HEK293T (cell line): ENCODE results near the gene PRR29.
"Not testable (repeated sequence)": the region's sequence is repeated elsewhere in the genome, so short reads cannot be mapped to it uniquely, and the experiment has no call there.

ENCODE experiments used
- CTCF ChIA-PET: fragments of 350-600 bp; formaldehyde crosslinking; extraction: SDS; loops from one replicate; lab custom pipeline; 2021; ENCODE audit warnings: antibody characterized with exemption, inconsistent platforms; lab: Yijun Ruan, JAX
- POLR2A ChIA-PET: fragments of 350-600 bp; formaldehyde crosslinking; extraction: SDS; loops from one replicate; lab custom pipeline; 2020; ENCODE audit warnings: antibody characterized with exemption, inconsistent platforms; lab: Yijun Ruan, JAX
- DNase-seq: peaks from one replicate; pipeline ENCODE4 v3.0.0; 2012; ENCODE audit warnings: mixed read lengths; ENCODE audit errors: extremely low spot score
- ARNT ChIP-seq: fragments of 450-650 bp; IDR thresholded peaks from 2 replicates; pipeline ENCODE4 v1.6.1; 2017; ENCODE audit warnings: mild to moderate bottlenecking
- BHLHE40 ChIP-seq: fragments of 450-650 bp; IDR thresholded peaks from 2 replicates; pipeline ENCODE4 v1.6.1; 2016; ENCODE audit warnings: mild to moderate bottlenecking, moderate library complexity, borderline replicate concordance
- CTBP1 ChIP-seq: fragments of 450-650 bp; IDR thresholded peaks from 2 replicates; pipeline ENCODE4 v1.6.1; 2016; ENCODE audit warnings: borderline replicate concordance
- ELF4 ChIP-seq: fragments of 450-650 bp; IDR thresholded peaks from 2 replicates; pipeline ENCODE4 v1.6.1; 2017; ENCODE audit warnings: antibody characterized with exemption
- FOXA1 ChIP-seq: fragments of 450-650 bp; IDR thresholded peaks from 2 replicates; pipeline ENCODE4 v1.6.1; 2016; ENCODE audit warnings: mild to moderate bottlenecking
- FOXK2 ChIP-seq: fragments of 450-650 bp; IDR thresholded peaks from 2 replicates; pipeline ENCODE4 v1.6.1; 2016; ENCODE audit warnings: mild to moderate bottlenecking
- FOXM1 ChIP-seq: fragments of 450-650 bp; IDR thresholded peaks from 2 replicates; pipeline ENCODE4 v1.6.1; 2017; ENCODE audit warnings: mild to moderate bottlenecking, borderline replicate concordance
- HDGF ChIP-seq: fragments of 450-650 bp; IDR thresholded peaks from 2 replicates; pipeline ENCODE4 v1.6.1; 2017; ENCODE audit warnings: antibody characterized with exemption, borderline replicate concordance
- L3MBTL2 ChIP-seq: fragments of 450-650 bp; conservative IDR thresholded peaks from 2 replicates; pipeline ENCODE4 v1.6.1; 2016; ENCODE audit warnings: mild to moderate bottlenecking
- LEF1 ChIP-seq: fragments of 450-650 bp; IDR thresholded peaks from 2 replicates; pipeline ENCODE4 v1.6.1; 2017; ENCODE audit warnings: mild to moderate bottlenecking, borderline replicate concordance
- NFRKB ChIP-seq: fragments of 450-650 bp; IDR thresholded peaks from 2 replicates; pipeline ENCODE4 v1.6.1; 2016; ENCODE audit warnings: mild to moderate bottlenecking, moderate library complexity
- SP1 ChIP-seq: fragments of 450-650 bp; IDR thresholded peaks from 2 replicates; pipeline ENCODE4 v1.6.1; 2017
- SUZ12 ChIP-seq: fragments of 450-650 bp; IDR thresholded peaks from 2 replicates; pipeline ENCODE4 v1.6.1; 2016; ENCODE audit warnings: mild to moderate bottlenecking
- TARDBP ChIP-seq: fragments of 450-650 bp; IDR thresholded peaks from 2 replicates; pipeline ENCODE4 v1.6.1; 2016
- ZNF384 ChIP-seq: fragments of 450-650 bp; IDR thresholded peaks from 2 replicates; pipeline ENCODE4 v1.6.1; 2016
- TF ChIP-seq, protein P1 (sequence below): fragments of 450-650 bp; IDR thresholded peaks from 2 replicates; pipeline ENCODE4 v1.6.1; 2016

PRR29 gene

DNA sequence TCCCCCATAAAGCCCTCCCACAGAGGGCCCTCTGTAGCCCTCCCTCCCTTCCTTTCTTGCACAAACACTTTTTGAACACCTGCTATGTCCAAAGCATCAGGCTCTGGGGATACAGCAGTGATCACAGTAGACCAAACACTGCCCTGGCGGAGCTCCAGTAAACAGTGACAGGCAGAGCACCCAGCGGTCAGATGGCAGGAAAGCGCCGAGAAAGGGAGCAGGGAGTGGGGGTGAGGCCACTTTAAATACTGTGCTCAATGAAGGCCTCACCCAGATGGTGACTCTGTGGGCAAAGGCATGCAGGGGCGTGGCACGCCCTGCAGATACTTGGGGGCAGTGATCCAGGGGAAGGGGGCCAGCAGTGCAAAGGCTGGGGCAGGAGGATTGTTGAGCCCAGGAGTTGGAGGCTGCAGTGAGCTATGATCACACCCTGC is 7.6 kb downstream of the PRR29 start:
- ChIA-PET POLR2A (interaction anchor here (1.1 to 1.7 kb wide), 2 partner anchors 11 to 20 kb away, joined by 3 to 6 read pairs; no protein-coding TSS in a partner anchor), CTCF (interaction anchor here (0.6 to 2.1 kb wide), 3 partner anchors 11 to 119 kb away, joined by 3 to 6 read pairs (median 3); no protein-coding TSS in a partner anchor)
- TF ChIP-seq NFRKB = no peak
- no peak for TF ChIP-seq CTBP1
- no peak for TF ChIP-seq FOXK2
- no peak for TF ChIP-seq TARDBP
- TF ChIP-seq FOXA1 = no peak
- TF ChIP-seq, protein P1, sequence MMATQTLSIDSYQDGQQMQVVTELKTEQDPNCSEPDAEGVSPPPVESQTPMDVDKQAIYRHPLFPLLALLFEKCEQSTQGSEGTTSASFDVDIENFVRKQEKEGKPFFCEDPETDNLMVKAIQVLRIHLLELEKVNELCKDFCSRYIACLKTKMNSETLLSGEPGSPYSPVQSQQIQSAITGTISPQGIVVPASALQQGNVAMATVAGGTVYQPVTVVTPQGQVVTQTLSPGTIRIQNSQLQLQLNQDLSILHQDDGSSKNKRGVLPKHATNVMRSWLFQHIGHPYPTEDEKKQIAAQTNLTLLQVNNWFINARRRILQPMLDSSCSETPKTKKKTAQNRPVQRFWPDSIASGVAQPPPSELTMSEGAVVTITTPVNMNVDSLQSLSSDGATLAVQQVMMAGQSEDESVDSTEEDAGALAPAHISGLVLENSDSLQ = no peak
- TF ChIP-seq LEF1 = no peak
- TF ChIP-seq ELF4 = no peak
- no peak for TF ChIP-seq FOXM1
- no peak for DNase-seq

DNA sequence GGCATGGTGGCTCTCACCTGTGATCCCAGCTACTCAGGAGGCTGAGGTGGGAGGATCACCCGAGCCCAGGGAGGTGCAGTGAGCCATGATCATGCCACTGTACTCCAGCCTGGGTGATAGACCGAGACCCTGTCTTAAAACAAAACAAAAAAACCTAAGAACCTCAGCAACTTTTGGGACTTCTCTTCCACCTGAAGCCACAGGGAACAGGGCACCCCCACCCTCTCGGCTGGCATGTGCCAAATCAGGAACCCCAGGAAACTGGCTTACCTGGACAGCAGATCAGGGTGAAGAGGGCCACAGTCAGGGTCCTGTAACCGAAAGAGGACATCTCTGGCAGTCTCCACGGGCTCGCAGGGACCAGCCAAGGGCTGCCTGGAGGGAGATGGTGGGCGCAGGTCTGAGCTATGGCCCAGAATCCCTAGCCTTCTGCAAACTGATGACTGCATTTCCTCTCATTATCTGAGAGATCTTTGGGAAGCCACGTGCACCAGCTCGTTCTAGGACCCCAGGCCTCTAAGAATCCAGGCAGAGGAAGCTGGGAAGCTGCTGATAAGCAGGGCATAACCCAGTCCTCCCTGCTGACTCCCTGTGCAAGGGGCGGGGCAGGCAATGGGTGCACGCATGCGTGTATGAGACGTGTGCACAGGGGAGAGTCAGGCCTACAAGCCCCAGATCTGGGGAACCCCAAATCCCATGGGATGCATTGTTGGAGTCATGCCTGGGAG is 8.4 kb downstream of the PRR29 start:
- CTCF ChIA-PET = interaction anchor here (0.9 to 2.1 kb wide), 2 partner anchors 11 to 87 kb away, joined by 3 to 6 read pairs; no protein-coding TSS in a partner anchor
- no peak for DNase-seq
- POLR2A ChIA-PET = interaction anchor here (0.9 to 1.7 kb wide), 4 partner anchors 11 to 296 kb away, joined by 3 to 6 read pairs (median 3); no protein-coding TSS in a partner anchor
- TF ChIP-seq FOXK2 = no peak
- TF ChIP-seq BHLHE40 = no peak
- no peak for TF ChIP-seq CTBP1
- TF ChIP-seq SP1 = no peak
- TF ChIP-seq ZNF384 = no peak
- no peak for TF ChIP-seq LEF1

- DNase-seq, CTCF ChIA-PET: not testable (repeated sequence)
- POLR2A ChIA-PET = interaction anchor here (0.9 to 1.0 kb wide), 2 partner anchors 50 to 296 kb away, joined by 3 read pairs; no protein-coding TSS in a partner anchor
These were observed 9.1 kb downstream of the PRR29 start for GRCh38 chr17:64007089-64007837.

DNA sequence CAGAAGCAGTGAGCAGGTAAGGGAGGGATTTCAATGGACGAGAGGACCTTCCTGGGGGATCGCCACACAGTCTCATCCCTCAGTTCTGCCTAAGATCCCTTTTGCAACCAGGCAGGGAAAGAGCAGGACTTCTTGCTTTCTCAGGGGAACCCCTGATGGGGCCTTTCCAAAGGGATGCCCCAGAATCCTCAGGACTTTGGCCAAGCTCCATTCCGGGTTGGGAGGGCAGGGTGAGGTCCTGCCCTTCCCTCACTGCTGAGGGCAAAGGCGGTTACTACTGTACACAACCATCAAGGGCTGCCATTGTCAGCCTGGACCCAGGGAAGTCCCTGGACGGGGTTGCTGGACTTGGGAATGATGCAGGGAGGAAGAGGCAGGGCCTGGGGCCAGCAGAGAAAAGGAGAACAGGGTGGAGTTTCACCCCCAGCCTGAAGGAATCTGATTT is 9.7 kb downstream of the PRR29 start:
- ChIA-PET CTCF (no interaction called here), POLR2A (interaction anchor here (1.0 kb wide), 1 partner anchor 51 kb away, joined by 3 read pairs; no protein-coding TSS in a partner anchor)
- TF ChIP-seq SP1 = no peak
- TF ChIP-seq SUZ12 = no peak
- TF ChIP-seq FOXK2 = no peak
- no peak for TF ChIP-seq CTBP1
- TF ChIP-seq FOXA1 = no peak
- no peak for TF ChIP-seq LEF1
- TF ChIP-seq ARNT = no peak
- no peak for TF ChIP-seq NFRKB
- no peak for TF ChIP-seq BHLHE40
- no peak for TF ChIP-seq HDGF
- no peak for TF ChIP-seq ELF4
- no peak for TF ChIP-seq TARDBP
- TF ChIP-seq L3MBTL2 = no peak
- DNase-seq = no peak

DNA sequence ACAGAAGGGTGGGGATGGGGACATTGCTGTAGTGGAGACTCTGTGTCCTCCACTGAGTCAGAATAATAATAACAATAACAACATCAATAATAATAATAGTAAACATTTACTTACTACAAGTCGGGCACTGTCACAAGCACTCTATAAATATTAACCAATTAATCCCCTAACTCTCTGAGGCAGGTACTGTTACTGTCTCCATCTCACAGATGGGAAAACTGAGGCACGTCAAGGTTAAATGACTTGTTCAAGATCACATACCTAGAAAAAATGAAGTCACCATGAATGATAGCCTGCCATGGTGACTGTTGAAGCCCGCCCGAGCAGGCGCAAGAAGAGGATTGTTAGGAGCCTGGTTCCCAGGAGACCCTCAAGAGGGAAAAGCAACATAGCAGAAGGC is 10.2 kb downstream of the PRR29 start:
- TF ChIP-seq HDGF (no peak), ZNF384 (no peak), TARDBP (no peak), LEF1 (no peak), FOXA1 (no peak), BHLHE40 (no peak), FOXM1 (no peak), ARNT (no peak), NFRKB (no peak), CTBP1 (no peak), ELF4 (no peak), SUZ12 (no peak), L3MBTL2 (no peak), SP1 (no peak)
- TF ChIP-seq, protein P1 = no peak
- DNase-seq = no peak
- ChIA-PET CTCF (no interaction called here), POLR2A (no interaction called here)

DNA sequence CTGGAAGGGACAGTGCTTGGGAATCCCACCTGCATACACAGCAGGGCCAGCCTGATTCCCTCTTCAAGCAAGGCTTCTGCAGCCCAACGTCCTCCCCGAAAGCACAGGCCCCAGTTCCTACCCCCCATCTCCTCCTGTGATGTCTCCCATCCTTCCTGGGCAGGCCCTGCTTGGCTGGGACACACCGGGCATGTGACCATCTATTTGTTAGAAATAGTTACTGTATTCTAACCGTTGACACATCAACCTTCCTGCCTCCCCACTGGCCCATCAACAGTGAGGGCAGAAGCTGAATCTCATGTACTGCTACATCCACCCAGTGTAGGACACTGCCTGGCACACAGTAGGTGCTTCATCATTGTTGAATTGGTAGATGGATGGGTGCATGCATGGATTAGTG is 10.7 kb downstream of the PRR29 start:
- ChIA-PET POLR2A (no interaction called here), CTCF (no interaction called here)
- no peak for TF ChIP-seq FOXK2
- no peak for TF ChIP-seq LEF1
- TF ChIP-seq FOXM1 = no peak
- no peak for DNase-seq
